ENCODE measurements around the gene KDM5A. TPM values are rescaled to one million over a fixed set of nuclear protein-coding genes. Genes with fewer than 3 reads are reported as not detected.

KDM5A gene
- total RNA-seq, 1 donor from 2014 or later, result 45.7 TPM

- intact Hi-C loops (cut with DNase I), result no loop called here
- Histone ChIP-seq H3K9me3 (no peaks in the 10 kb centered on the region), H3K27me3 (no peaks in the 10 kb centered on the region)
These were observed 135.8 kb downstream of the KDM5A start for GRCh38 chr12:253116-253831.

GRCh38 chr12:252636-253035 lies 136.5 kb downstream of the KDM5A start:
- H3K4me3 ChIP-seq, result no peak overlapping the region
- no peaks in the 10 kb centered on the region for H3K9me3 ChIP-seq
- no peaks in the 10 kb centered on the region for H3K36me3 ChIP-seq
- DNase-seq (ENCODE audit: extremely low spot score in 2 of 2), result no peak
- no peaks in the 10 kb centered on the region for H3K27me3 ChIP-seq
- intact Hi-C loops (cut with DNase I), result no loop called here
- no peaks in the 10 kb centered on the region for H3K4me1 ChIP-seq
- no peak overlapping the region for H3K27ac ChIP-seq
- TF ChIP-seq CTCF (IDR thresholded peaks at IDR 0.05), result no peak
- no peak for TF ChIP-seq POLR2AphosphoS5 (IDR thresholded peaks at IDR 0.05; ENCODE audit: insufficient read depth in 1 of 2, low read depth in 1 of 2)

More at GRCh38 chr12:253116-253831, 135.8 kb downstream of the KDM5A start:
- H3K4me3 ChIP-seq, result no peak overlapping the region
- no peak overlapping the region for H3K27ac ChIP-seq
- TF ChIP-seq POLR2AphosphoS5 (IDR thresholded peaks at IDR 0.05; ENCODE audit: insufficient read depth in 1 of 2, low read depth in 1 of 2) (no peak), CTCF (IDR thresholded peaks at IDR 0.05) (no peak), POLR2A (IDR thresholded peaks at IDR 0.05) (no peak)
- H3K36me3 ChIP-seq, result no peaks in the 10 kb centered on the region
- no peaks in the 10 kb centered on the region for H3K4me1 ChIP-seq
- DNase-seq (ENCODE audit: extremely low spot score in 2 of 2), result no peak

- Histone ChIP-seq H3K27me3 (no peaks in the 10 kb centered on the region), H3K9me3 (no peaks in the 10 kb centered on the region), H3K36me3 (no peaks in the 10 kb centered on the region), H3K4me1 (no peaks in the 10 kb centered on the region), H3K4me3 (no peak overlapping the region), H3K27ac (no peak overlapping the region)
- intact Hi-C loops (cut with DNase I), result no loop called here
- no peak for TF ChIP-seq CTCF (IDR thresholded peaks at IDR 0.05)
- no peak for TF ChIP-seq POLR2A (IDR thresholded peaks at IDR 0.05)
- TF ChIP-seq POLR2AphosphoS5 (IDR thresholded peaks at IDR 0.05; ENCODE audit: insufficient read depth in 1 of 2, low read depth in 1 of 2), result no peak
- DNase-seq (ENCODE audit: extremely low spot score in 2 of 2), result no peak
These were observed 141.8 kb downstream of the KDM5A start for GRCh38 chr12:247271-247670.

GRCh38 chr12:243381-243780 lies 145.7 kb downstream of the KDM5A start:
- Histone ChIP-seq H3K4me3 (no peak overlapping the region), H3K4me1 (no peaks in the 10 kb centered on the region), H3K9me3 (no peaks in the 10 kb centered on the region), H3K36me3 (no peaks in the 10 kb centered on the region), H3K27ac (no peak overlapping the region), H3K27me3 (no peaks in the 10 kb centered on the region)
- TF ChIP-seq POLR2A (IDR thresholded peaks at IDR 0.05) (no peak), POLR2AphosphoS5 (IDR thresholded peaks at IDR 0.05; ENCODE audit: insufficient read depth in 1 of 2, low read depth in 1 of 2) (no peak), CTCF (IDR thresholded peaks at IDR 0.05) (no peak)
- DNase-seq (ENCODE audit: extremely low spot score in 2 of 2), result peak in 1 of 2 donors; percentile 25
- intact Hi-C loops (cut with DNase I), result no loop called here

GRCh38 chr12:242496-242895 lies 146.6 kb downstream of the KDM5A start:
- H3K9me3 ChIP-seq, result no peaks in the 10 kb centered on the region
- peak; percentile 22 to 55 for DNase-seq (ENCODE audit: extremely low spot score in 2 of 2)
- H3K4me3 ChIP-seq, result no peak overlapping the region
- intact Hi-C loops (cut with DNase I), result no loop called here
- no peaks in the 10 kb centered on the region for H3K27me3 ChIP-seq
- H3K4me1 ChIP-seq, result no peaks in the 10 kb centered on the region
- no peak overlapping the region for H3K27ac ChIP-seq
- H3K36me3 ChIP-seq, result no peaks in the 10 kb centered on the region
- no peak for TF ChIP-seq CTCF (IDR thresholded peaks at IDR 0.05)
- TF ChIP-seq POLR2A (IDR thresholded peaks at IDR 0.05), result no peak

Data from vagina (tissue), 2 donors.